GM12891 (cell line): Measurements from ENCODE around the gene SLC24A5.

ENCODE experiments used
- PAX5 ChIP-seq: IDR thresholded peaks from 2 replicates; pipeline ENCODE4 v1.6.1; 2011; ENCODE audit warnings: low read length, moderate library complexity, mild to moderate bottlenecking; ENCODE audit not compliant: insufficient read depth, severe bottlenecking
- POLR2A ChIP-seq: IDR thresholded peaks from 2 replicates; pipeline ENCODE4 v1.6.1; 2011; ENCODE audit warnings: low read depth, low read length, control low read depth
- POLR2AphosphoS5 ChIP-seq: IDR thresholded peaks from 2 replicates; pipeline ENCODE4 v1.6.1; 2011; ENCODE audit warnings: low read depth, low read length, control low read depth
- POU2F2 ChIP-seq: IDR thresholded peaks from 2 replicates; pipeline ENCODE4 v1.6.1; 2011; ENCODE audit warnings: low read depth, mild to moderate bottlenecking, control low read depth, low read length, moderate library complexity
- SPI1 ChIP-seq: IDR thresholded peaks from 2 replicates; pipeline ENCODE4 v1.6.1; 2011; ENCODE audit warnings: low read depth, low read length, control low read depth
- TAF1 ChIP-seq: IDR thresholded peaks from 2 replicates; pipeline ENCODE4 v1.6.1; 2011; ENCODE audit warnings: low read depth, low read length, control low read depth

- TF ChIP-seq POLR2A, result no peak
- TF ChIP-seq TAF1, result no peak
- TF ChIP-seq POLR2AphosphoS5, result no peak
- no peak for TF ChIP-seq SPI1
- TF ChIP-seq POU2F2, result no peak
- no peak for TF ChIP-seq PAX5
Observed at GRCh38 chr15:48168616-48169015, 47.8 kb downstream of the SLC24A5 start.
